Left cardiac atrium (tissue), 4 donors: ENCODE results near the gene ASPHD2. TPM values are rescaled to one million over a fixed set of nuclear protein-coding genes. Genes with fewer than 3 reads are reported as not detected.

Experiments used
- ATAC-seq, 2 donors: fragments of 200-7000 bp; cut with Tn5 transposase; one replicate each; pipeline ENCODE4 v1.9.1; 2020; ENCODE audit warnings: mild to moderate bottlenecking in 2 of 2, moderate library complexity in 2 of 2
- DNase-seq: peaks from one replicate; pipeline ENCODE4 v3.0.0-alpha.2; 2020
- intact Hi-C, 2 donors: fragments of 100-400 bp; cut with DNase I; formaldehyde crosslinking; loops; one replicate each; pipeline versions ENCODE4 v1.14.1 to v1.15.1; 2022 to 2023
- total RNA-seq, 2 donors: library from RNA; stranded (reverse); fragmentation: NEBNext Ultra II Directional; extraction: Animal tissue kit (Norgen Biotek cat#: 25700); gene quantifications; one replicate each; pipeline ENCODE4 v1.2.1, GENCODE V29; 2021
- donor health status: DM: no; HTN: yes; CAD: no.
- donor health status: DM: no; HTN: yes; CAD: no; lungs with severe emphysema.
- donor health status: DM: yes; HTN: yes; CAD: no.
- donor health status: Dilated cardiomyopathy.

ASPHD2 gene
- total RNA-seq, 2 donors from 2014 or later: 0.18 to 0.31 TPM

DNA sequence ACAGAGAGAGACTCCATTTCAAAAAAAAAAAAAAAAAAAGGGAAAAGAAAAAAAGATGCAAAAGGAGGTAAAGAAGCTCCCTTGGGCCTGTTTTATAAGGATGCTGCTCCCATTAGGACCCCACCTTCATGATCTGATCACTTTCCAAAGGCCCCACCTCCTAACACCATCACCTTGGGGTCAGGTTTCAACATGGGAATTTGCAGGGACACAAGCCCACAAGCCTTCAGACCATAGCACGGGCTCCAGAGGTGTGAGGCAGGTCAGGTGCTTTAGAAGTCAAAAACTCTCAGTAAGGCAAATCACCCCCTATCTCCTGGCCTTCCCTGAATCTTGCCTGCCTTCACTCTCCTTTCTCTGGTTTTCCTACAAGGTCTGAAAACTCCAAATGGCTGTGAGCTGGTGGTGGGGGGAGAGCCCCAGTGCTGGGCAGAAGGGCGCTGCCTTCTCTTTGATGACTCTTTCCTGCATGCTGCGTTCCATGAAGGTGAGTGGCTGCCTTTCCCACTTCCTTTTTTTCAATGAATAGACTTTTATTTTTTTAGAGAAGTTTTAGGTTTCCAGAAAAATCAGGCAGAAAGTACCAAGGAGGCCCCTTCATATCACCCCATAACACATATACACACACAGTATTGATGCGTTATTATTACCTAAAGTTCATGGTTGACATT lies 13.2 kb downstream of the ASPHD2 start:
- intact Hi-C loops: no loop called here
- DNase-seq (no peak), ATAC-seq (no peak)

DNA sequence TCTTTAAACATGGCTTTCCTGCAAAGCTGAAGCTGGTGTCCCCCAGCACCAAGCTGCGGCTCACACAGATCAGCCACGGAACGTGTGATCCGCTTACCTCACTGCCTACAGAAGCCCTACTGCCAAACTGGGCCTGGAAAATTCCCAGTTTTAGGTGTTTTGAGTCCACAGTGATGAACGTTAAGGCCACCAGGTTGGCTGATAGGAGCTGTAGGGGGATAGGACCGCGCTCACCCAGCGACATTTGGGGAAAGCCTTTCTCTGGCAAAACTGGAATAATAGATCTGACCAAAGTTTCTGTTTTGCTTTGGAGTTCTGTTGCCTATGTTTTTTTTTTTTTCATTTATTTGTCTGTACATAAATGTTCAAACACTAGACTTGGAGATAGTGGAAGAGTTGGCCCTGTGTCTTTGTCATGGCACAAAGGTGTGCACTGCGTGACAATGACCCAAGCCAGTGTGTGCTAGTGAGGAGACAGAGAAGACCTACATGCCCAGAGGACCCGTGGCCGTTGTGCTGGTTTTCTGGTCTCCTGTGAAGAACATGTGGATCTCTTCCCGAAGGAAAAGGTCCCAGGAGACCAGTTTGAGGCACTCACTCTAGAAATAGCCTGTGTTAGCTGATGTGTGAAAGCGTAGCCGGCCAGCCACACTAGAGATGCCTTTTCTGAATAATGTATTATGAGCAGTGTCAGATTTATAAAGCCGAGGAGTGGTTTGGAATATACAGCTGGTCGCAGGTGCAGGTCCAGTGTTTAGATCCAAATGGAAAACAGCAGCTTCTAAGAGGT lies 15.0 kb downstream of the ASPHD2 start:
- no peak for DNase-seq
- intact Hi-C loops: no loop called here
- ATAC-seq: no peak

DNA sequence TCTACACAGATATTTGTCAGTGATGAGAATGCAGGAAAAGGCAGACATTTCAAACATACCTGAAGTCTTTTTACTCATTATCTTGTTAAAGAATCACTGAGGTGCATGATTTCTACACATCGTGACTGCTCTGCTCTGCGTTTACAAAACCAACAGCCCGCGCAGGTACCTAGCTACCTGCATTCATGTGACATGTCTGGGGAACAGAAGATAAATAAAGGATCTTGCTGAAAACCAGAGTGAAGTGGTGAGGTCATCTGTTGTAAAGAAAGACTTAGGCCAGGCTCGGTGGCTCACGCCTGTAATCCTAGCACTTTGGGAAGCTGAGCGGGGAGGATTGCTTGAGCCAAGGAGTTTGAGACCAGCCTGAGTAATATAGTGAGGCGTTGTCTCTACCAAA lies 15.7 kb downstream of the ASPHD2 start:
- intact Hi-C loops: no loop called here
- ATAC-seq: no peak
- no peak for DNase-seq

DNA sequence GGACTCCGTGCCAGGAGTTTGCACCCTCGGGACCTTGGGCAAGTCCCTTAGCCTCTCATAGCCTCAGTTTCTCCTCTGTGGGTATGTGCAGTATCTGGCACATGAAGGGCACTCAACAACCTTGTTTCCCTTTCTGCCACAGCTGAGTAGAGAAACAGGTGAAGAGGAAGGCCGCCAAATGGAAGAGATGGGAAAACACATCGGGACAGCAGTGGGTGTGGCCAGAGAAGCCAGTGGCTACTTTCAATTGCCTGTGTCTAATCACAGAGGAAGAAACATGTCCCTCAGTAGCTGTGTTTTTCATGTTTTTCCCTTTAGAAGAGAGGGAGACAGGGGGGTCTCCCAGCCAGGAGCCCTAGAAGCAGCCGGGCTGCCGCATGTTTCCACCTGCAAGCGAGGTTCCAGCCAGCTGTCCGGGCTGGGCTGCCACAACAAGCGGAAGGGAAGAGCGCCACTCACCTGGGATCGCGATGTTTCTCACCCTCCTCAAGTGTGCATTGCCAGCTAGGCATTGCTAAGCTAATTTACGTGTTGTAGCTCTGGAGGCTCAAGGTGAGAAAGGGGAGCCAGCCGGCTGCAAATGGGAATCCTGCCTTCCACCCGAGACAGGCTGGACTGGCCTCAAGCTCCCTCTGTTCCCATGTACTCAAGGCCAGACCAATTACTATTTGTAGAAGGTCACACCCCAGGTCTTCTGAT lies 16.7 kb downstream of the ASPHD2 start:
- ATAC-seq (no peak), DNase-seq (no peak)
- intact Hi-C loops: no loop called here

DNA sequence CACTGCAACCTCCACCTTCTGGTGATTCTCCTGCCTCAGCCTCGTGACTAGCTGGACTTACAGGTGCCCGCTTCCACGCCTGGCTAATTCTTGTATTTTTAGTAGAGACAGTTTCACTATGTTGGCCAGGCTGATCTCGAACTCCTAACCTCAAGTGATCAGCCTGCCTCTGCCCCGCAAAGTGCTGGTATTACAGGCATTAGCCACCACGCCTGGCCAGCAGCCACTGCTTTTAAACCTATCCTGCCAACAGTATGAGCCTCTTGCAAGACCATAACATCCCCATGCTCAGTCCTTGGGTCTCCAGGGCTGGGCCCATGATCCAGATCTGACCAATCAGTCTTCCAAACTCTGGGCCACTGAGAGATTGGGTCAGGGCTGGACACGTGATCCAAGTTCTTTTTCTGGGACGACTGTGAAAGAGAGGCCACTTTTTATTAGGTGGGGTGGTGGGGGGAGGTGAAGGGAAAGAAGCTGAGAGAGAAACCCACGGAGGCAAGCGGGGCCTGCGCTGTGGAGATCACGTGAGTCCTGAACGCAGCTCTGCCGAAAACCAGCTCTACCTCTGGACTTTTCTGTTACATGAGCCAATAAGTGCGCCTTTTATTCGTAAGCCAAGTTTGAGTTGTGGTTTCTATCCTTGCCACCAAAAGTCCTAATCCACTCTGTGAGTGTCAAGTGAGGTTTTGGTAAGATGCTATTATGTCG lies 17.9 kb downstream of the ASPHD2 start:
- DNase-seq (no peak), ATAC-seq (no peak)
- intact Hi-C loops: no loop called here

DNA sequence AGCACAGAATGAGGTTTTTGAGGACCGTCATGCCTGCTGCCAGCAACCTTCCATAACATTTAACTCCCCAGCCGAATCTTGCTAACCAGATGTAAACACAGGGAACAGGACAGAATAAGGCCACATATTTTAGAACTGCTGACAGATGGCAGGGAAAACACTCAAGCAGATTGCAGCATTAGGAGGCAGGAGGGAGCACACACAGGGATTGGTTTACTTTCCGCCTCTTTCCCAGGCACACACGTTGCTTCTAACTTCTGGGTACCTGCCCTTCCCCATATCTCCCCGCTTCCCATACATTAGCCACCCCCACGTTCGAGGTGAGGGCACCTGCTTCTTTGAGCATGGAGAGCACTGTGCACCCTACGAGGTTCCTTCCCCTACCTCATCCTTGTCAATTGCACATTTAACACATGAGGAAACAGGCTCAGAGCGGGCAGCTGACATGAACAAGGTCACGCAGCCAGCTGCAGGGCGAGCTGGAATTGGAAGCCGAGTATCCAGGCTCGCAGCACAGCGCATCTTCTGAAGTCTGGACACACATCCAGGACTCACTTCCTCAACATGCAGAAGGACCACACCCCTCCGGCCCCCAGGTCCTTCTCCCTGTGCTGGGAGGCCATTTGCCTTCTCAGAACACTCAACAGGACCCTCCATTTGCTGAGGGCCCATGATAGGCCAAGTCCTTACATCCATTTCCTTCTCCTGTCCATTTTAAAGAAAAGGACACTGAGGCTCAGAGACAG lies 18.7 kb downstream of the ASPHD2 start:
- DNase-seq: no peak
- intact Hi-C loops: no loop called here
- no peak for ATAC-seq

DNA sequence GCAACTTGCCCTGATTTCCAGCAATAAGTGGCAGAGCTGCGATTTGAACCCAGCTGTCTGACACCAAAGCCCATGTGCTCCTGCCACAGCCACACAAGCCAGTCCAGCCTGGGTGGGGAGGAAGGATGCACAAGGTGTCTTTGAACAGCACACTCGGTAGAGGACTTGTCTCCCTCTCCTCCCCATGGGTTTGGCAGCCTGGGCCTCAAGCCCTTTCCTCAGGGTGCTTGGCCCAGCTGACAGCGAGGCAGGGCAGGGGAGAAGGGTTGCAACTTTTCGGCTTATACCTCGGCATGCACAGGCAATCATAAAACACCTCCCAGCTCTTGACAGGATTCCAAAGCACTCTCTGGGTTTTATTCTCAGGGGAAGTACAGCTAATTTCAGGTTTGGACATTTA lies 19.3 kb downstream of the ASPHD2 start:
- intact Hi-C loops: no loop called here
- DNase-seq (no peak), ATAC-seq (peak in 1 of 2 donors; percentile 53)

DNA sequence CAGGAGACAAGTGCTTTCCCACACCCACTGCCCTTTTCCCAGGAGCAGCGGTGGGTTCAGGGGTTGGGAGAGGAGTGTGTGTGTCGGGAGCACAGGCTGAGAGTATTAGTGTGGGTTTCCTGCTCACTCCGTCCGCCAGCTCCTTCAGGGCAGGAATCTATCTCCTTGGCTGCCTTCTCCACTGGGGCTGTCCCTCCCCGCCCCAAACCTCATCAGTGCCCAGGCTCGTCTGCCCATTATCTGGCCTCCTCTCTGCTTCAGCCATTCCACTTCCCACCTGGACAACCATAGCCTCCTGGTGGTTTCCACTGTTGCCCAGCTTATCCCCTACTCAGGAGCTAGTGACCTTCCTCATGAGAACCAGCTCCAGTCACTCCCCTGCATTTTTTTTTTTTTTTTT lies 19.9 kb downstream of the ASPHD2 start:
- intact Hi-C loops: no loop called here
- ATAC-seq: peak in 1 of 2 donors; percentile 13
- no peak for DNase-seq

DNA sequence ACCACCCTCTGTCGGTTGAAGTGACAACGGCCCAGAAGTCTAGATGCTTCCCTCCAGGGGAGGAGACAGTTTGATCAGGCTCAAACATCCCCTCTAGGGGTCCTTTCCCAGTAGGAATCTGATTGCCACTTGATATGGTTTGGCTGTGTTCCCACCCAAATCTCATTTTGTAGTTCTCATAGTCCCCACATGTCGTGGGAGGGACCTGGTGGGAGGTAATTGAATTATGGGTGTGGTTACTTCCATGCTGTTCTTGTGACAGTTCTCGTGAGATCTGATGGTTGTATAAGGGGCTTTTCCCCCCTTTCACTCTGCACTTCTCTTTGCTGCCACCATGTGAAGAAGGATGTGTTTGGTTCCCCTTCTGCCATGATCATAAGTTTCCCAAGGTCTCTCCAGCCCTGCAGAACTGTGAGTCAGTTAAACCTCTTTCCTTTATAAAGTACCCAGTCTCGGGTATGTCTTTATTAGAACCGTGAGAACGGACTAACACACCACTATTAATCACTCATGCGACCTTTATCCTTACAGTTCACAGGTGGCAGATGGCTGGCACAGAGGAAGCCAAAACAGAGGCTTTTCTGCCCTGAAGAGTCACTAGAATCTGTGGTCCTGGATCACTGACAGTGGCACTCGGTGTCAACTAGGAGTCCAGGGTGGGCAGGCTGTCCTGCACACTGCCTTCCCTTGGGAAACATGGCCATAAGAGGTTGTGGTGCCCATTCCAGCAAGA lies 21.6 kb downstream of the ASPHD2 start:
- ATAC-seq: no peak
- DNase-seq: no peak
- intact Hi-C loops: no loop called here

DNA sequence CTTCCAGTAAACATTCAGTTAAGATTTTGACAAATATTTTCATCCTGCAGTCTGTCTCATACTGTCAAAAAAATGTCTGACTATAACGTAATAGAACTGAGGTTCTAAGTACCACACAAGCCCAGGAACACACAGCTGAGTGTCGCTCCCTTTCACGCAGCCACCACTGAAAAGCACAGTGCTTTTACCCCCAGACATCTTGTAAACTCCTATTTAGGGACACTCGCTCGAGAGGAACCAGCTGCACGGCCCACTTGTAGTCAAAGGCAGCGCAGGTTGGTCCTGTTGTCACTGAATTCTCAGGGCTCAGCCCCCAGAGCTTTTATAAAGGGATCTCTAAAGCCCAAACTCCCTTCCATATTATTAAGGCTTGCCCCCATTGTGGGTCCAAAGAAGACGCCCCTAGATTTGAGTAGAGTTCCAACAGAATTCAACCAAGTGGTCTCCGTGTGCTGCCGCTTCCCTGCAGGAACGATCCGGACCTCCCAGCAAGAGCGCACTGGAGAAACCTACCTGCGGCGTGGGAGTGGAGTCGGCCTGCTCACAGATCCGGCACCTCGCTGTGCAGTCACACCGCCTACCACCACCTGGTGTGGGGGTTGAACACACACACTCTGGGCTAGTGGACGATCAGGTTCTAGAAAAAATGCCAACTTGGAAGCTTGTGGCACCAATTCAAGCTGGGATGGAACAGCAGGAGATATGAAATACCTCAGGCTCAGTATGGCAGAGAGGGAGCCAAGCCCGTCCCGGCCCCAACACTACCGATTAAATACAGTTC lies 23.4 kb downstream of the ASPHD2 start:
- no peak for ATAC-seq
- DNase-seq: no peak
- intact Hi-C loops: no loop called here

DNA sequence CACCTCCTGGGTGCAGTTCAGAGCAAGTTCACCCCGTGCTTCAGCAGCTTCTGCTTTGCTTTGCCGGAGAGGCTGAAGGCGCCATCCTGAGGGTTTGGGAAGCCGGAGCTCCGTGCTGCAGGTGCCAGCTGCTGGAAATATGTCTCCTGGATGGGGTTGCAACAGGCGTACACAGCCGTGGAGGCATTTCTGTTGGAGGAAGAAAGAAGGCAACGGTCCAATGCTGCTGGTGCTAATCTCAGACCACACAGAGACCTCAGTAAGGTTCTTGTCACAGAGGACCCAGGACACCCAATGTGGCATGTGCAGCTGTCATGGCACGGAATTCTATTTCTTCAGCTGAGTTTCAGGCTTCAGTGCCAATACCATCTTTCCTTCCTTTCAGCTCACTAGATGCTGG lies 24.2 kb downstream of the ASPHD2 start:
- no peak for ATAC-seq
- no peak for DNase-seq
- intact Hi-C loops: no loop called here

DNA sequence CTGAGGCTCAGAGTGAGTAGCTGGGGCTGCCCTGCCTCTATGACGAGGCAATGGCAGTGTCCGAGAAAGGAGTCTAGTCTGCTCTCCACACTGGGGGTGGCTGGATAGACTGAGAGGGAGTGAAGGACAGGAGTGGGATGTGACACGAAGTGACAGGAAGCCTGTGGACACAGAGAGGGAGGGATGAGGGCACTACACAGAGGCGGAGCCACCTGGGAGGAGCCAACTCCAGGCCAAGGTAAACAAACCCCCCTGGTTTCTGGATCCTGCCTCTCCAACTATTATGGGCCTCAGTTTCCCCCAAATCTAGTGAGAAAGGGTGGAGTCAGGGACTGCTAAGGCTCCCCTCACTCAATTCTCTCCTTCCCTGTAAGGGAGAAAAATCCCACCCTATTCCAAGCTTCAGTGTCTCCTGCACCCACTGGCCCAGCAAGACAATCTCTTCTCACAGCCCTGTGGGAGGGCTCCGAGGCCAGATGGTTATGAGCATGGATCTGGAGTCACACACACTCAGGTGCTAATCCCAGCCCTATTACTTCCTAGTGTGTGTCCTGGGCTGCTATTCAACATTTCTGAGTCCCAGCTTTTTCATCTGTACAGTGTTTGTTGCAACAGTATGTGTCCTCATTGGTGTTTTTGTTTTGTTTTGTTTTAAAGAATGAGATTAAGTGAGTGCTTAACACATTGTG lies 24.9 kb downstream of the ASPHD2 start:
- ATAC-seq (no peak), DNase-seq (no peak)
- intact Hi-C loops: no loop called here

DNA sequence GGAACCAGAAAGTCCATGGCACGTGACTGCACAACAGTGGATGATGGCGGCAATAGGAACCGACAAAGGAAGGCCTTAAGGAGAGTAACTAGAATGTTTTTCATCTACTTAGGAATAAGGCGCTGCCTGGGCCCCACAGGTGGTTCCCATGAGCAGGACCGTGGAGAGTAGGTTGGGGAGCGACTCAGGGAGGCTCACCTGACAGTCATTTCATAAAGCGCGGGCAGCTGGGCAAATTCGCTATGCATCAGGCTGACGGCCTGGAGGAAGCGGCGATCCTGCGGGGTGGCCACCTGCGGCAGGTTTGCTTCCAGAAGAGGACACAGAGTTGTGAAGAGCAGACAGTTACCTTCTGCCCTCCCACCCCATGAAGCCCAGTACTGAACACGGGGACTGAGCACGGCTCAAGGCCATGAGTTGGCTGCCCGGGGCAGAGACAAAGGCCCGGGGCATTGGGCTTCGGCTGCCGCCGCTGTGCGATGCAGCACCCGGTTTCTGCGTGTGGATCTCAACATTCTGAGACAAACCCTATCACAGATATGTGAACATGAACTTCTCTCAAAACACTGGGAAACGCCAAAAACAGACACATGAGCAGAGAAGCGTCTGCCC lies 28.7 kb downstream of the ASPHD2 start:
- ATAC-seq (no peak), DNase-seq (no peak)
- intact Hi-C loops: no loop called here

DNA sequence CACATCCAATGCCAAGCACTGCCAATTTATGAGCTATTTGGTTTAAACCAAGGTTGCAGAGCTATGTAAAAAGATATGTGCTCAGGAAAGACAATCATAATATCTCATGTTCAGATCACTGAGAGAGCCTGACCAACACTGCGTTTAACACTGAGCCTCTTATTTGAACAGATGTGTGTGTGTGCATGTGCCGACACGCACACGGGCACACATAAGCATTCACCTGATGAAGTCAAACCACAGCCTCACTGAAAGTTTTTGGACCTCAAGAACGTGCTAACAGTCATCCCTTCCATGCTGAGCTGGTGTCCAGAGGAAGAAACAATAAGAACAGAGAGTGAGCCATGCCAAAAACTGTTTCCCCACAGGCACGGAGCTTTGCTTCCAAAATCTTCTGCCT lies 31.1 kb downstream of the ASPHD2 start:
- ATAC-seq (no peak), DNase-seq (no peak)
- intact Hi-C loops: loop anchor here (2.0 to 5.0 kb wide), 3 partner anchors 61 to 95 kb away; no protein-coding TSS in a partner anchor

DNA sequence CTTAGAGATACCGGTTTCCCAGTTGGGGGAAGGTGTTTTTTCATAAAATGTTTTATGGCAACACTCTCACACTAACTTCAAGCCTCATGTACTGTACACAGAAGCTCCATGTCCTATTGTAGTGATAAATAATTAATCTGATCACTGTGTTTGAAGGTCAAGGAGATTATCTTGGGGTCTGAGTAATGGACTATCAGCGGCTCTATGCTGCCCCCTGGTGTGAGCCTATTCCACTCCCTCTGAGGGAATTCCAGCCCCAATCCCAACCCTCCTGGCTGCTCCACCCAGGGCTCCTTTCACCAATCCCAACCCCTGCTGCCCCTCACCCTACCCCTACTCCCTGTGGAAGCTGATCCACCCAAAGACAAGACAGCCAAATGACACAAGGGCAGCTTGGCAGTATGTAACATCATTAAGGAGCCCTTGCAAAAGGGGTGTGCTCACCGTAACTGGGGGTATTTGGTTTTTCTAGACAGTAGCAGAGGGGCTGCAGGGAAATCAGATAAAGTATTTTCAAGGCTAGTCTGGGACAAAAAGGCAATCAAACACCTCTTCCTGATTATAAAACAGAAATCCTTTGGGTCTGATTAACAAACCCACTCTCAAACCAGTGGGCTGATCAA lies 32.2 kb downstream of the ASPHD2 start:
- peak; percentile 66 for DNase-seq
- peak; percentile 70 to 81 for ATAC-seq
- intact Hi-C loops: loop anchor here (2.0 to 5.0 kb wide), 3 partner anchors 62 to 96 kb away; no protein-coding TSS in a partner anchor

DNA sequence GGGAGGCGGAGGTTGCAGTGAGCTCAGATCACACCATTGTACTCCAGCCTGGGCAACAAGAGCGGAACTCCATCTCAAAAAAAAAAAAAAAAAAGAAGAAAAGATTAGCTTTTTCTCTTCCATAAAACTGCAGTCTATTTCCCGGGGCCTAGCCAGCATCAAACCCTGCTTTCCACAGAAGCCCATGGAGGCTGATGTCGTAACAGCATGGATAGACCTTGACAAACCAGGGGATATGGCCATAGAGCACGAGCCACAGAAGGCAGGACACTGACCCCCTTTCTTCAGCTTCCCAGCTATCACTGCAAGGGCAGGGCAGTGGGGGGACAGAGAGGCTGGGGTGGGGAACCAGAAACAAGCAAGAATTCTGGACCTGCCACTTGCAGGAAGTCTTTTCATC lies 33.0 kb downstream of the ASPHD2 start:
- ATAC-seq (no peak), DNase-seq (no peak)
- intact Hi-C loops: loop anchor here in 1 of 2 donors (5.0 kb wide), 1 partner anchor 65 kb away; no protein-coding TSS in a partner anchor
